ENCODE results near the gene XPC.
"Not testable (repeated sequence)": the region's sequence is repeated elsewhere in the genome, so short reads cannot be mapped to it uniquely, and the experiment has no call there.

Gene XPC

GRCh38 chr3:14132120-14132519 lies 46.3 kb downstream of the XPC start:
- no peak for DNase-seq

- no peak for DNase-seq
These were observed 47.3 kb downstream of the XPC start for GRCh38 chr3:14131134-14131533.

- DNase-seq: no peak
These were observed 47.7 kb downstream of the XPC start for GRCh38 chr3:14130707-14131106.

- DNase-seq: no peak
These were observed 48.2 kb downstream of the XPC start for GRCh38 chr3:14130230-14130629.

- DNase-seq: no peak
These were observed 49.1 kb downstream of the XPC start for GRCh38 chr3:14129296-14129695.

- DNase-seq: no peak
These were observed 49.7 kb downstream of the XPC start for GRCh38 chr3:14128724-14129123.

- no peak for DNase-seq
These were observed 50.8 kb downstream of the XPC start for GRCh38 chr3:14127516-14128161.

- DNase-seq: no peak
These were observed 51.4 kb downstream of the XPC start for GRCh38 chr3:14126887-14127505.

GRCh38 chr3:14126017-14126886 lies 52.1 kb downstream of the XPC start:
- no peak for DNase-seq

GRCh38 chr3:14125193-14126016 lies 53.0 kb downstream of the XPC start:
- DNase-seq: peak; percentile 58

- peak; percentile 98 for DNase-seq
These were observed 53.7 kb downstream of the XPC start, which contains the start of the genes CHCHD4 and TMEM43 for GRCh38 chr3:14124615-14125192. CHCHD4 (minus strand) TSS chr3:14124870; CDS start chr3:14124676, 194 bp downstream. TMEM43 (plus strand) TSS chr3:14125052; CDS start chr3:14125194, 142 bp downstream.

- peak; percentile 42 for DNase-seq
These were observed 54.2 kb downstream of the XPC start for GRCh38 chr3:14124223-14124614.

- DNase-seq: no peak
These were observed 54.8 kb downstream of the XPC start for GRCh38 chr3:14123308-14124222.

- DNase-seq: no peak
These were observed 56.1 kb downstream of the XPC start for GRCh38 chr3:14122301-14122700.

GRCh38 chr3:14121859-14122258 lies 56.5 kb downstream of the XPC start:
- no peak for DNase-seq

GRCh38 chr3:14120921-14121448 lies 57.4 kb downstream of the XPC start:
- DNase-seq: not testable (repeated sequence)

GRCh38 chr3:14120111-14120920 lies 58.1 kb downstream of the XPC start:
- no peak for DNase-seq

GRCh38 chr3:14119651-14120050 lies 58.8 kb downstream of the XPC start:
- DNase-seq: no peak

- DNase-seq: no peak
These were observed 59.7 kb downstream of the XPC start for GRCh38 chr3:14118400-14119381.

All from activated CD4-positive, alpha-beta T cell treated with anti-CD3 and anti-CD28 coated beads, Interleukin-2, amount 50 U/mL, for 1 hour (primary cell).